H1 (cell line): ENCODE results near the gene INHA. TPM values are rescaled to one million over a fixed set of nuclear protein-coding genes. Genes with fewer than 3 reads are reported as not detected.

Experiments
- CHD1 ChIP-seq: IDR thresholded peaks from 2 replicates; pipeline ENCODE4 v1.6.1; 2012; ENCODE audit warnings: low read depth, low read length, improper control_type of control experiment
- CHD7 ChIP-seq: fragments of 300-600 bp; sonication (generic); IDR thresholded peaks from 2 replicates; pipeline ENCODE4 v1.7.1; 2012; ENCODE audit warnings: low read length, moderate library complexity, mild to moderate bottlenecking, inconsistent platforms; ENCODE audit not compliant: insufficient replicate concordance
- EGR1 ChIP-seq: IDR thresholded peaks from 2 replicates; pipeline ENCODE4 v1.6.1; 2011; ENCODE audit warnings: low read depth, low read length, borderline replicate concordance
- JUN ChIP-seq: IDR thresholded peaks from 2 replicates; pipeline ENCODE4 v1.6.1; 2011; ENCODE audit warnings: low read depth, mild to moderate bottlenecking, improper control_type of control experiment, low read length
- RAD21 ChIP-seq, 2 experiments: IDR thresholded peaks in 1 of 2; conservative IDR thresholded peaks in 1 of 2; 2 replicates each; pipeline ENCODE4 v1.6.1; 2011; ENCODE audit warnings: low read depth in 2 of 2, low read length in 2 of 2, improper control_type of control experiment in 1 of 2, inconsistent platforms in 1 of 2, mild to moderate bottlenecking in 1 of 2, moderate library complexity in 1 of 2
- SUZ12 ChIP-seq: fragments of 200-600 bp; sonication (generic); IDR thresholded peaks from 2 replicates; pipeline ENCODE4 v1.6.1; 2012; ENCODE audit warnings: mild to moderate bottlenecking, inconsistent platforms, low read length, moderate library complexity, mixed read lengths
- USF2 ChIP-seq: IDR thresholded peaks from 2 replicates; pipeline ENCODE4 v1.6.1; 2011; ENCODE audit warnings: low read length, improper control_type of control experiment
- polyA plus RNA-seq, 7 experiments: library from polyadenylated mRNA; depleted of rRNA in 3 of 7; stranded (reverse) in 5 of 7; unstranded in 2 of 7; fragments of >200 nt in 5 of 7; fragments of 200-250 nt in 2 of 7; gene quantifications; 1 replicate in 5 of 7; 2 replicates in 1 of 7; 4 replicates in 1 of 7; pipeline versions ENCODE4 v1.2.1 to v1.2.3, GENCODE V29; 2011 to 2013; ENCODE audit warnings: missing spikeins in 2 of 7, mixed read lengths in 2 of 7
- total RNA-seq: library from RNA; stranded (reverse); fragmentation: NEBNext Ultra II Directional; extraction: Animal tissue kit (Norgen Biotek cat#: 25700); gene quantifications from 2 replicates; pipeline ENCODE4 v1.2.1, GENCODE V29; 2021
- TF ChIP-seq, protein P1 (sequence below): IDR thresholded peaks from 2 replicates; pipeline ENCODE4 v1.6.1; 2012; ENCODE audit warnings: inconsistent platforms

Gene INHA
- total and polyA plus RNA-seq, 2 of the 8 experiments (the other 6 are each of a cell fraction or from before 2014, with no cell fraction given) = 0.65 to 2.7 TPM

GRCh38 chr2:219543596-219544358, 28.3 kb upstream of the INHA start, which contains the start of the genes CHPF and TMEM198 (continued):
- TF ChIP-seq CHD7 (no peak), EGR1 (peak; percentile 77), SUZ12 (no peak), RAD21 (IDR thresholded peaks at IDR 0.05 in 1 of 2, conservative IDR thresholded peaks at IDR 0.05 in 1 of 2; ENCODE audit: low read depth in 2 of 2, low read length in 2 of 2) (no peak; a peak in 1 of 4 replicates), USF2 (0 out of 2 replicates have a peak, but pooled peaks have one; percentile 17), JUN (0 out of 2 replicates have a peak, but pooled peaks have one; percentile 38), CHD1 (no peak)
- TF ChIP-seq, protein P1, sequence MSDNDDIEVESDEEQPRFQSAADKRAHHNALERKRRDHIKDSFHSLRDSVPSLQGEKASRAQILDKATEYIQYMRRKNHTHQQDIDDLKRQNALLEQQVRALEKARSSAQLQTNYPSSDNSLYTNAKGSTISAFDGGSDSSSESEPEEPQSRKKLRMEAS = peak; percentile 61
